Measurements from ENCODE around the gene SGCA.

DNA sequence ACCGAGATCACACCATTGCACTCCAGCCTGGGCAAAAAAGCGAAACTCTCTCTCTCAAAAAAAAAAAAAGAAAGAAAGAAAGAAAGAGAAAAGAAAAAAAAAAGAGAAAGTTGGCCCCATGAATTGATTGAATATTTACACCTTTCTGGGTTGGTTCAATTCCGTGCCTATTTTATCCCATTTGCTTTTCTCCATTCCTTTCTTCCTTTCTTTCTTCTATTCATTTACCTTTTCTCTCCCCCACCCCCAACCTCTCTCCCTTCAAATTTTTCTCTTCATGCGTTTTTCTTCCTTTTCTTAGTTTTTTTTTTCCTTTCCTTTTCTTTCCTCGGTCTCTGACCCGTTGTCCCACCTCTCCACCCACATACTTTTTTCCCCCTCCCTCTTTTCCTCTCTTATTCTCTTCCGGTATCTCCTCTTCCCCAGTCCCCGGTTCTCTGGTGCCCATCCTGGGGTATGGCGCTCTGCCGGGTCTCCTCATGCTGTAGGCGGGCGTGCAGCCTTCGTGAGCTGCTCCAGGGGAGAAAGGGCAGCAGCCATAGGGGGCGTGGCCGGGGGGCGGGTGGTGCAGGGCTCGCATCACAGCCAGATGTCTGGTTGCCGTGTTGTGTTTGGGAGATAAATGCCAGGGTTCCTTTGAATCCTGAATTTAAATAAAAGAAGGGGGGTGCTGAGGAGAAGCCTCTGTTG lies 40.9 kb downstream of the SGCA start:
- TF ChIP-seq POLR2AphosphoS5 (IDR thresholded peaks at IDR 0.05; ENCODE audit: borderline replicate concordance, low read depth, low read length), result no peak
- TF ChIP-seq EZH2 (IDR thresholded peaks at IDR 0.05), result no peak
